Stimulated activated CD4-positive, alpha-beta T cell treated with anti-CD3 and anti-CD28 coated beads, Interleukin-1b, Interleukin-23, amount 100 ng/mL, for 4 hours (primary cell): ENCODE results near the gene AHSA1.

Experiments
- DNase-seq, 2 donors: peaks; one replicate each; pipeline ENCODE4 v3.0.0-alpha.2; 2020; ENCODE audit warnings: low read depth in 2 of 2

Gene AHSA1

GRCh38 chr14:77473921-77474320 lies 16.0 kb downstream of the AHSA1 start:
- no peak for DNase-seq

- DNase-seq, result no peak
Observed at GRCh38 chr14:77474479-77475177, 16.7 kb downstream of the AHSA1 start.

GRCh38 chr14:77475432-77476115 lies 17.7 kb downstream of the AHSA1 start:
- DNase-seq, result no peak

GRCh38 chr14:77478029-77478428 lies 20.1 kb downstream of the AHSA1 start:
- no peak for DNase-seq

GRCh38 chr14:77478796-77479195 lies 20.9 kb downstream of the AHSA1 start:
- no peak for DNase-seq

- DNase-seq, result no peak
Observed at GRCh38 chr14:77482422-77482821, 24.5 kb downstream of the AHSA1 start.

- DNase-seq, result no peak
Observed at GRCh38 chr14:77485256-77485655, 27.4 kb downstream of the AHSA1 start.

GRCh38 chr14:77485901-77486678 lies 28.2 kb downstream of the AHSA1 start:
- no peak for DNase-seq

GRCh38 chr14:77488558-77488957 lies 30.7 kb downstream of the AHSA1 start:
- DNase-seq, result no peak

- DNase-seq, result no peak
Observed at GRCh38 chr14:77489041-77489440, 31.1 kb downstream of the AHSA1 start.

GRCh38 chr14:77490347-77490986 lies 32.6 kb downstream of the AHSA1 start:
- no peak for DNase-seq

- no peak for DNase-seq
Observed at GRCh38 chr14:77491056-77491455, 33.2 kb downstream of the AHSA1 start.

- DNase-seq, result no peak
Observed at GRCh38 chr14:77495334-77495733, 37.4 kb downstream of the AHSA1 start.

GRCh38 chr14:77498120-77498979 lies 40.5 kb downstream of the AHSA1 start, which contains the start of gene ISM2:
ISM2 (minus strand) TSS chr14:77498816; CDS start chr14:77498793, 23 bp downstream.
- DNase-seq, result peak; percentile 13 to 39

- DNase-seq, result no peak
Observed at GRCh38 chr14:77498984-77499527, 41.2 kb downstream of the AHSA1 start.

- DNase-seq, result no peak
Observed at GRCh38 chr14:77502109-77502782, 44.4 kb downstream of the AHSA1 start.

GRCh38 chr14:77503138-77503537 lies 45.2 kb downstream of the AHSA1 start:
- DNase-seq, result no peak

- DNase-seq, result no peak
Observed at GRCh38 chr14:77505031-77505430, 47.1 kb downstream of the AHSA1 start.

GRCh38 chr14:77507762-77508161 lies 49.9 kb downstream of the AHSA1 start:
- DNase-seq, result no peak

- DNase-seq, result no peak
Observed at GRCh38 chr14:77508249-77508648, 50.4 kb downstream of the AHSA1 start.
